GM19240 (cell line): Measurements from ENCODE around the gene TNKS2.
"Not testable (repeated sequence)": the region's sequence is repeated elsewhere in the genome, so short reads cannot be mapped to it uniquely, and the experiment has no call there.

ENCODE experiments used
- DNase-seq: peaks from one replicate; pipeline ENCODE4 v3.0.0; 2011; ENCODE audit warnings: low spot score; ENCODE audit not compliant: insufficient read length

Gene TNKS2

DNA sequence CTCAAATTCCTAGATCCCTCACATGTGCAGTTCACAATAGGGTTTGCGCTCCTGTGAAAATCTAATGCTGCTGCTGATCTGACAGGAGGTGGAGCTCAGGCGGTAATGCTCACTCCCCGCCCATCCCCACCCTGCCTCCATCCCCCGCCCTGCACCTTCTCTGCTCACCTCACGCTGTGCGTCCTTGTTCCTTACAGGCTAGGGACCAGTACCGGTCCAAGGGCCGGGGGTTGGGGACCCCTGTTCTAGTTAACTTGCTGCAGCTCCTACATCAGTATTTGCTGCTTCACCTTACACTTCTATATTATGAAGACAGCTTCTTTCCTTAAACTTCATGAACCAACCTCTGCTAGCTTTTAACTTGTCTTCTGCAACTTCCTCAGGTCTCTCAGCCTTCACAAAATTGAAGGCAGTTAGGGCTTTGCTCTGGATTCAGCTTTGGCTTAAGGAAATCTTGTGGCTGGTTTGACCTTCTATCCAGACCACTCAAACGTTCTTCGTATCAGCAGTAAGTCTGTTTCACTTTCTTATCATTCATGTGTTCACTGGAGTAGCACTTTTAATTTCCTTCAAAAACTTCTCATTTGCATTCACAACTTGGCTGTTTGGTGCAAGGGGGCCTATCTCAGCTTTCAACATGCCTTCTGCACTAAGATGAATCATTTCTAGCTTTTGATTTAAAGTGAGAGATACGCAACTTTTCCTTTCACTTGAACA is 1.7 kb upstream of the TNKS2 start:
- DNase-seq, result no peak

DNA sequence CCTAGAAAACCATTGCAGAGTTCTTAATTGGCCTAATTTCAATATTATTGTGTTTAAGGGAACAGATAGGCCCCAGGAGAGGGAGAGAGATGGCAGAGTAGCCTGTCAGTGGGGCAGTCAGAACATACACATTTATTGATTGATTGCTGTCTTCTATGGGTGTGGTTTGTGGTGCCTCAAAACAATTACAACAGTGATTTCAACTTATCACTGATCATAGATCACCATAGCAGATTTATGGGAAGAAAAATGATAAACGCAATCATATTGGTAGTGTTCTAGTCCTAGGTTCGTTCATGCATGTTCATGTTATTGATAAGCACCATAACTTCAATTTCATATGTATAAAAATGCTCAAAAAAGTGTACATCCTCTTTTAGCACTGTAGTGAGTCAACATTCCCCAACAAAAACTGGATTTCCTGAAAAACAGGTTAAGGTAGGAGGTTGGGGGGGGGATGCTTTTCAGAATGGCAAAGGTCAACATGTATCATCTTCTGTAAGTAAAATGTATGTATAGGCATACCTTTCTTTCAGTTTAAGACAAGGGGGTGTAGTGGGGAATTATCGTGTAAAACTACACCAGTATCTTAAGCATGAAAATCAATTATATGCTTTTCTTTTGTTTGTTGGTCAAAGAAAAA is 1.1 kb upstream of the TNKS2 start:
- no peak for DNase-seq

DNA sequence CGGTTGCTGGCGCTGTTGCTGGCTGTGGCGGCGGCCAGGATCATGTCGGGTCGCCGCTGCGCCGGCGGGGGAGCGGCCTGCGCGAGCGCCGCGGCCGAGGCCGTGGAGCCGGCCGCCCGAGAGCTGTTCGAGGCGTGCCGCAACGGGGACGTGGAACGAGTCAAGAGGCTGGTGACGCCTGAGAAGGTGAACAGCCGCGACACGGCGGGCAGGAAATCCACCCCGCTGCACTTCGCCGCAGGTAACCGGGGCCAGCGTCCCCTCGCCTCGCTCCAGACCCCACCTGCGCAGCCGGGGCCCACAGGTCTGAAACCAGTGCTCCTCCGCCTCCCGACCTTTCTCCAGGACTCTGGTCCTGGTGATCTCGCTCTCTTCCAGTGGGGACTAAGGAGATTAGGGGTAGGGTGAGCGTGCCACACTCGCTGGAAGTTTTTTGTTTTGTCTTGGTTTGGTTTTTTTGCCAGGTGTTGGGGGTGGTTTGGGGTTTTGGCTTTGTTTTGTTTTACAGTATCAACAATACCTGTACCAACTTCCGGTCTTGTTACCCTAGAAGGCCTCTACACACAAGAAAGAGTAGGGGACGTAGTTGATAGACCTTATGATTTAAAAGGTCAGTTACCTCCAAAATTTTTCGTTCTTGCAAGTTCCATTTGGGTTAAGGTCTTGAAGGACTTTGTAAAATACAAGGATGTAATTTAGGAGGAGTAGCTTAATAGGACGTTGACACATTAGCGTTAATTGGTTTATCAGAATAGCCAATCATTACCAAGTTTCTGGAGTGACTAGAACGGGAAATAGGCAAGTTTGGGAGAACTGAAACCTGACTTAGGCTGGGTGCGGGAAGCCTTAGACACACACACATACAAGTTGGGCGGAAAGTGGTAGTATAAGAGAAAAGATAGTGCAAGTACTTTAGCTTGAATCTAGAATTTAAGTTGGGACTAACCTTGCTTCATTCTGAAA is 704 bp downstream of the TNKS2 start:
- DNase-seq, result peak; percentile 9

DNA sequence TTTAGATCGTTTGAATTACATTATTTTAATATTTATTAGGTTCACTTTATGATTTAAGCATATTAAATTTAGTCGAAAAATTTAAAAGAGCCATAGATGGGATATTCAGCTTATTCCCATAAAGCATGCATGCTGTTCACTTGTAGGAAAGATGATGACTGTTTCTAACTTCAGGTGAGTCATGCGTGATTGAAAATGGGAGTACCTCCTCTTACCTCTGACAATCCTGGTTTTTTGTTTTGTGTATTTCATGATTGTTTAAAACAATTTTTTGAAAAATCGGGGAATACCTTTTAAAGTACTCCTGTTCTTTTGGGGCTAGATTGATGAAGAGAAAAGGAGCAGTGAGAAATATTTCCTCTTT is 1.4 kb downstream of the TNKS2 start:
- DNase-seq, result no peak

DNA sequence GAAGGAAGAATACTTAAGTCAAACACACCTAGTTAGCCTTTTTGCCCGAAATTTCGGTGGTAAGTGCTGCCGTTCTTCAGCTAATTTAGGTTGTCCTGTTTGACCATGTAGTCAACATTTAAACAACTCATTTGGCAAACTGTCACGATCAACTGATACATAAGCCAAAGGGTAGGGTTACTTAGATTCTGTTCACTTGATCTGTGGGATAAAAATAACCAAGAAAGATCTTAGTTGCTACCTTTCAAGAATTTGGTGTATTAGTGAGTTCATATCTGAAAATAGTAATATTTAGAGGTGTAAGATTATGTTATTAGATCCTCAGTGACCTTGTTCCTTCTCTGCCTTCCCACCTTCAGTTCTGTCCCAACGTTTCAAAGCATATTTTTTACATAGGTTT is 2.0 kb downstream of the TNKS2 start:
- no peak for DNase-seq

DNA sequence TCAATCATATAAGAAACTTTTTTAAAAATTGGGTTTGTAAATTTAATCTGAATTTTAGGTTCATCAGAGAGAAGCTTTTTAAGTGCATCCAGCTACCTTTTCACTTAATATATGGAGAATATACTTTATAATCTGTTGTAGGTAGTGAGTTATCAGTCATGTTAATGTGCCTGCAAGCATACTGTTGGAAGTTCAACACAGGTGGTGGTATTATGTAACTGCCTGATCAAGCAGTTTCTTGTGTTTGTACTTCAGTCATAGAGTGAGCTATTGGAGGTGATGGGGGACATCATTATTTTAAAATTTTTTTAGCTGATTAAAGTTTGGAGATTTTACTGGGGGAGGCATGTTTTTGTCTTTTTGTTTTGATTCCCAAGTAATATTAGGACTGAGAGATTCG is 2.5 kb downstream of the TNKS2 start:
- no peak for DNase-seq

DNA sequence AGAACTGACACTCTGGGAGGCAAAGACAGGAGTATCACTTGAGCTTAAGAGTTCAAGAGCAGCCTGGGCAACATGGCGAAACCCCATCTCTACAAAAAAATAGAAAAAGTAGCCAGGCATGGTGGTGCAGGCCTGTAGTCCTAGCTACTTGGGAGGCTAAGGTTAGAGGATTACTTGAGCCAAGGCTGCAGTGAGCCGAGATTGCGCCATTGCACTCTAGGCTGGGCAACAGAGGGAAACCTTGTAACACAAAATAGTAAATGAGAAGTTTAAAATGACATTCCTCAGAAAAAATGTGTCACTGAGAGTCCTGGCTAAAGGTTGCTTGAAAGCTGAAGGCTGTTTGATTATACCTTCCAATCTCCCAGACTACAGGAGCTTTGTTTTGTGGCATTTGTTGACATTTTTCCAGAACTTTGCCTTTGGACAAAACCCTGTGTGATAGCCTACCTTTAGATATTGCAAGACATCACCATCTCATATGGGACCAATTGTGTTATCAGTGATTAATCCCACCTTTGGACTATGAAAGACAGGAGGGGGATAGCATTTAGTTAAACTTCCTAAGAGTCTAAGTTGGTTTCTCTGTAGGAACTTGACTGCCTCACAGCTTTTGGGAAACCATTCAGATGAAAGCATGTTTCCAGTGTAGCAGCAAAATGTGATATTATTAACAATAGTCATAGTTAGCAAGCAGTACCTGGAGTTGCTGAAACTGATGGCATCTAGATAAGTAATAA is 5.3 kb downstream of the TNKS2 start:
- DNase-seq, result no peak

DNA sequence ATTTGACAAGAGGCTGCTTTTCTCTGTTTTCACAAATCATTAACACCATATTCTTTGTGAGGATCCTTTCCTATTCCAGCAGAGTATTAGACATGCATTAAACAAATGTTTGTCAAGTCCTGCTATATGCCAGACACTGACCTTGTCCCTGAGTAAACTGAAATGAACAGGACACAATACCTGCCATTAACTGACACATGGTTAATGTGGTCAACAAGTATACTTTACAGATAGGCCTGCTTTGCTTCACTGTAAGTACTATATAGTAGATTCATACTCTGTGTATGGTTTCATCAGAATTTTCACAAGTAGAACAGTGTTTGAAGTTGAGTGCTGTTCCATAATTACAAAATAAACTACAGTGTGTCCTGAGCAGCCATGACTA is 5.9 kb downstream of the TNKS2 start:
- no peak for DNase-seq

DNA sequence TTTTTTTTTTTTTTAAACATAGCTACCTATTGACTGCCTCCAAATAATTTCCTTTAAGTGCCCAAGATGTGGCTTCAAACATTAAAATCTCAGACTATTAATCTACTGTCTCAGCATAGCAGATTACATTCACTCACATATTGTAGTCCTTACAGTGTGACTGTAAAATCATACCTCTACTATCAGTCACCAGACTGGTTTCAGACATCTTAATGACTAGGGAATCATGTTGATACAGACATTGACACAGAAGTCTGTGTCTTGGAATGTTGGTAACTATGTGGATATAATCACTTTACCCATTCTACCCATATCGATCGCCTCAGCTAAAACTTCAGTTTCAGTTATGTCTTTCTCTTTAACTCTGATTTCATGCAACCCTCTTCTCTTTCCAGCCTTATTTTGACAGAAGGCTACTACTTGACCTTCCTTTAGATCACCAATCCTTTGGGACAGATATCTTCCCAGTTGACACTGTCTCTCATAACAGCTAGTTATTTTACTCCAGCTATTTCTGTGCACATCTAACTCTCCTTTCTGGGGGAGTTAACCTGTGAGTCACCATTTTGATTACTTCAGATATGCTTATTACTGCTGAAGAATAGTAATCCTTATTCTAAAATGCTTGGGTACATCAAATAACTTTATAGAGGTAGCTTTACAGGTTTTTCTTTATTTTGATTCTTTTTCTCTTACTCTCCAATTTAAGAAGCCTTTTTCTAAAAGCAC is 7.0 kb downstream of the TNKS2 start:
- no peak for DNase-seq

DNA sequence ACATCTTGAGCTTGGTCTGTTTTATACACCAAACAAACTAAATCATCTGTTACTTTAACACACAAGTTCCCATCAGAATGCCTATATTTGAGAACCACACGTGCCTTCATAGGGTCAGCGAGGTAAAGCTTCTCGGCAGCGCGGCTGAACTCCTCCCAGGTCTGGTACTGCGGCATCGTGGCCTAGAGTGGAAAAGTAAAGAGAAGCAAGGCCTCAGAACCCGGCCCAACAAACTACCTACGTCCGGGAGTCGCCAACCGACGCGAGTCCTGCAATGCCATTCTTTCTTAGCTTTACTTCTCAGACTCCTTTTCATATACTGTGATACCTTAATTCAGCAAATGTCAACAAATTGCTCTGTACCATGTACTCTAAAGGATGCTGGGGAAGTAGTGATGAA is 9.0 kb downstream of the TNKS2 start:
- DNase-seq, result not testable (repeated sequence)

DNA sequence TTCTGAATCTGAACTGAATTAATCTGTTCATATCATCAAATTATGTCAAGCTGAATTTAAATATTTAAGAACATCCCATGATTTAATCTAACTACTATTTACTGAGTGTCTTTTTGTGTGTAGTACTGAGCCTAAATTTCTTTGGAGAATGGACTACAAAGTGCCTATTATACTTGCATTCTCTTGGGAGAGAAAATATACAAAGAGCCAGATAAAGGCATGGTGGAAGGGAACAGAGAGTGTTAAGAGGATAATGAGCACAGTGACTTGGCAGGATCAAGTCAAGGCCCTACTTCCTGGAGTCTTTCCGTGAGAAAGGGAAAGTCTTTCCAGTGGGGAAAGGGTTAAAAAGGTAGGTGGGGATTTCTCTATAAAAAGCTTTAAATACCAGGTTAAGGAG is 15.0 kb downstream of the TNKS2 start:
- DNase-seq, result no peak

DNA sequence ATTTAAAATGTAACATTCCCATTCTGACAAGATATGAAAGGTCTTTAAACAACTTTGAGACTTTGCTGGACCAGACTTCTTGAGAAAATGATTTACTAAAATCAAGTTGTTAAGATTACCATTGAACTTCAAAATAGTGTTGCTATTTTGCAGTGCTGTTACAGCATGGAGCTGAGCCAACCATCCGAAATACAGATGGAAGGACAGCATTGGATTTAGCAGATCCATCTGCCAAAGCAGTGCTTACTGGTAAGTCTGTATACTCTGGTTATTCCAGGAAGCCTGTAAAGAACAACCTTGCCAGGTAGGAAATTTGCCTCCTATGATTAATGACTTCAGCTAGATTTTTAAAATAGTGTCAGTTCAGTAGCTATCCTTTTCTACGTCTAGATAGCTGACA is 18.8 kb downstream of the TNKS2 start:
- no peak for DNase-seq

DNA sequence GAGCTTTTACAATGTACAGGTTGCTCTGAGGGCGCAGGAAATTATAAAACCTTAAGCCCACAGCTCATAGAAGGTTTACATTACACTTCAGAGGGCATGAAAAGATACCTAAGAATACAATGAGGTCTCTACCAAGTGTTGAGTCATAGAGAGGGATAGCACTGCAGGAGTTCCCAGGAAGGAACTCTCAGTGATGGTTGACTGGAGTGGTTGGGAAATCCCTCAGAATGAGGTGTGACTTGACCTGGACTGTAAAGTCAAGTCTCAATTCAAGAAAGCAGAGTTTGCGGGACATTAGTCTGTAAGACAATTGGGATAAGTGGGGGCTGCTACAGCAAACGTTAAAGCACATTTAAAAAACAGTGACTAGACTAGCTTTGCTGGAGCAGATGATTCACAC is 21.9 kb downstream of the TNKS2 start:
- no peak for DNase-seq

DNA sequence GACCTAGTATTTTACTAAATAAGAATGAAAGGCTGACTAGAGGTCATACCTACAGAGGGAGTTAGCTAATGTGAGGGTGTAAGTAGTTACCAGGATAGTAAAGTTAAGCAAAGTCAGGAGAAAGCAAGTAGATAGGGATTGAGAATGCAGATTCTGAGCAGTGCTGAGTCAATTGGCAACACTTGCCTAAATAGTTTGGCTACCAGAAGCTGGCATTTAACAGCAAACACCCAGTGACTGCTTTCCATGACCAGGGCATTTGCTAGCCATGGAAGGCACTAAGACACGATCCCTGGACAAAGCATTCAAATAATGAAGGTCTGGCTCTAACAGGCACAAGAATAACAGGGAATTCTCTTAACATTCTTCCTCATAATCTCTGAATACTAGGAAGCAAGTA is 25.9 kb downstream of the TNKS2 start:
- DNase-seq, result no peak

DNA sequence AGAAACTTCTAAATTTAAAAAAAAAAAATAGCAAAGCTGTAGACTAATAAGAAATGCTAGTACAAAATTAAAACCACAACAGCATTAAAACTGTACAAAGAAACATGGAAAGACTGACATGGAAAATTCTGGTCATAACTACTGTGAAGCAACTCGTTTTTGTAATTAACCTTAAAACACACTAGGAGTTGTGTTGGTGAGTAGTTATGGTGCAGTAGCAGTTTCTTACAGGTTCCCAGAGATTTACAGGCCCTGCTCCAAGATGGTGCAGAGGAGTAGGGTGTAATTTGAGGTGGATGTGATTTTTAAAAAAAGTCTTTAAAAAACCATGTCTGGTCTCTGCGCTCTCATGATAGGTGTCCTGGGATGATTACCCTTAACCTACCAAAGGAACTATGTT is 31.0 kb downstream of the TNKS2 start:
- no peak for DNase-seq

DNA sequence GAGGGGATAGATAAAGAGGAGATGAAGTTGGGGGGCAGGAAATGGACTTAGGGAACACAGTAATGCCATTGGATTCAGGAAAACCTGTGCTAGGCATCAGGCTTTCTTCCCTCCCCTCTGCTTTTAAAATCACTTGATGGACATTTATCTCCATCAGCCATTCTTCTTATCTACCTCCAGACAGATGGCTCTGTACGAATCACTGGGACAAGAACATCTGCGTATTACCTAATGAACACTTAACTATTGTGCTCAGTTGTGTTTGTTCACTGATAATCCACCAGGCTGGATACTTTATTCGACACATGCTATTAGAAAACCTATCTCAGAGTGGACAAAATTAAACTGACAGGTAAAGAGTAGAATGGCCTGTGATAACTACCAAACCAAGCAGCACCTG is 40.0 kb downstream of the TNKS2 start:
- DNase-seq, result no peak

DNA sequence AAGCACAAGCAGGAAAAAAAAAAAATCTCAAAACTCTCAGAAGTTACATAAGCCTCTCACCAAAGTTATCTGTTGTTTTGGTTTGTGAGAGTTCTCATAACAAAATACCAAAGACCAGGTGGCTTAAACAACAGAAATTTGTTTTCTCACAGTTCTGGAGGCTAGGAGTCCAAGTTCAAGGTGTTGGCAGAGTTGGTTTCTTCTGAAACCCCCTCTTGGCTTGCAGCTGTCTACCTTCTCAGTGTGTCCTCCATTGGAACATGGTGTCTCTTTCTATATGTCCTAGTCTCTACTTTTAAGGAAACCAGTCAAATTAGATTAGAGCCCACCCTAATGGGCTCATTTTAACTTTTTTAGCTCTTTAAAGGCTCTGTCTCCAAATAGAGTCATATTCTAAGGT is 44.9 kb downstream of the TNKS2 start:
- no peak for DNase-seq

DNA sequence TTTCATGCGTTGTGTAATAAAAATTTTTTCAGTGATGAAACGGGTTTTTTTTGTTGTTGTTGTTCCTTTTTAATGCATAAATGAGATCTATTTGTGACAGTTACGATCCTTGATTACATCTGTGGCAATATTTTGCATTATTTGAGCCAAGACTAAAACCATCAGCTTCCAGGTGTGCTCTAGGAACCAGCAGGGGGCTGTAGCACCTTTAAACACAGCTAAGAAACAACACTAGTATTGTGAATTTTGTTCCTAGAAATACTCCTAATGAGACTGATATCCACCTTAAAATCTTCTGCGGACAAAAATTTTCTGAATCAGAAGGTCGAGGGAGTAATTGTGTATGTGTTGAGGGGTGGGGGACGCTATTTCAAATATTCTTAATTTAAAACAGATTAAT is 58.4 kb downstream of the TNKS2 start:
- DNase-seq, result no peak

DNA sequence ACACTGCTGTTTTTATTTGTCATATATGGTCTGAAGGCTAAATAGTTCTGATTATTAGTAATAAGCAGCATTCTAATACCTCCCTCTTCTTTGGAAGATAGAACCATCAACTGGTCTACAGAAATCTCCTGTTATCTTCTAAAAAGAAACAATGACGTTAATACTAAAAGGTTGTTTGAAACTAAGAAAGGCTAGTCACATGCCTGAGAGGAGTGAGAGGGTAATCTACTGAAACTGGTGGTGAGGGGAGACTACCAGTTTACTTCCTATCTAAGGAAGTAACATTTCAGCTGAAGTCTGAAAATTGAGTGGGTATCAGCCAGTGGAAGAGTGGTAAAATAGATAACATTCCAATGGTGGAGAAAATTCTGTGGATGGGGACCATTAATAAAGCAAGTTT is 62.7 kb downstream of the TNKS2 start:
- no peak for DNase-seq

DNA sequence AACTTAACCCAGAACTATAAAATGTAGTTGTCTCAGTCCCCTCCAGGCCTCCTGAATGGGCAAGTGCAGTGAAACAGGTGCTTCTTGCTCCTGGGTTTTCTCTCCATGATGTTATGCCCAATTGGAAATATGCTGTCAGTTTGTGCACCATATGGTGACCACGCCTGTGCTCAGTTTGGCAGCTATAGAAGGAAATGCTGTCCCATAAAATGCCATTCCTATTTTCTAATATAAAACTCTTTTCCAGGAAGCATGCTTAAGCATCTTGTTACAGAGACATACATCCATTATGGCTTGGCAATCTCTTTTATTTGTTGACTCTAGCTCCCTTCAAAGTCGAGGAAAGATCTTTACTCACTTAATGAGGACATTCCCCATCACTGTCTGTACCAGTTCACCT is 65.9 kb downstream of the TNKS2 start:
- no peak for DNase-seq

DNA sequence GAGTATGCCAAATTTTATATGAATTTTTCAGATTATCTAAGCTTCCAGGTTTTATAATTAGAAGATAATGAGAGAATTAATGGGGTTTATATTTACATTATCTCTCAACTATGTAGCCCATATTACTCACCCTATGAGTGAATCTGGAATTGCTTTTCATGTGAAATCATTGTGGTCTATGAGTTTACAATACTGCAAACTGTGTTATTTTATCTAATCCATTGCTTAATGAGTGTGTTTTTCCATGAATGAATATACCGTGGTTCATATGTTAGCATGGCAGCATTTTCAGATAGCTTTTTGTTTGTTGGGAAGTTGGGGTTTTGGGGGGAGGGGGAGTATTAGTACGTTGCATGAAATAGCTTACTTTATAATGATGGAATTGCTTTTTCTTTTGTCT is 66.5 kb downstream of the TNKS2 start:
- no peak for DNase-seq
